GM12891 (cell line): Measurements from ENCODE around the gene CLCN7.

Source experiments
- POLR2A ChIP-seq: IDR thresholded peaks from 2 replicates; pipeline ENCODE4 v1.6.1; 2011; ENCODE audit warnings: low read depth, low read length, control low read depth
- POLR2AphosphoS5 ChIP-seq: IDR thresholded peaks from 2 replicates; pipeline ENCODE4 v1.6.1; 2011; ENCODE audit warnings: low read depth, low read length, control low read depth

- TF ChIP-seq POLR2AphosphoS5 = no peak
- no peak for TF ChIP-seq POLR2A
Measured at GRCh38 chr16:1451702-1452392, 23.0 kb downstream of the CLCN7 start.
